ENCODE results near the gene CPNE8.

CPNE8 gene

DNA sequence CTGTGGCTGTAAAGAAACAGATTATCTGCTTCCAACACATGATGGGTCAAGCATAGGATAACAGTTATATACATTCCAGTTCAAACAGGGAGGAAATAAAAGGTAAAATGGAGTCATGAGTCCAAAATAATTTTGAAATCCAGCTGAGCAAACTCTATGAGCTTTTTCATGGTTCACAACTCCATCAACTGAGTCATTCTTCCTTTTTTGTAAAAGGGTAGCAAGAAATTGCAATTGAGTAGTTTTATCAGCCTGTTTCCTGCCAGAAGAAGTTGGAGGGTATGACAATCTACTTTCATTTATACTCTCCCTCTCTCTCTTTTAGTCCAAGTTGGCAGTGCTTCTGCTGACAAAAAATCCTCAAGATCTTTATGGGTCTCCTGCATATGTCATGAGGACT, 95.6 kb downstream of the CPNE8 start:
- Histone ChIP-seq H3K79me2 (ENCODE audit: low read length) (no peaks in the 10 kb centered on the region), H3K4me1 (ENCODE audit: low read length) (no peaks in the 10 kb centered on the region), H3K27ac (ENCODE audit: low read length) (no peak overlapping the region), H3F3A (ENCODE audit: insufficient read depth, low read length) (no peaks in the 10 kb centered on the region), H3K9me2 (replicated peaks; ENCODE audit: insufficient read depth, low read length) (no peaks in the 10 kb centered on the region), H3K9me3 (replicated peaks; ENCODE audit: insufficient read depth, low read length) (no peaks in the 10 kb centered on the region), H3K4me2 (ENCODE audit: low read depth, low read length) (no peak overlapping the region), H3K36me3 (replicated peaks; ENCODE audit: insufficient read depth, low read length) (no peaks in the 10 kb centered on the region), H3K4me3 (ENCODE audit: low read length) (no peak overlapping the region), H2AFZ (ENCODE audit: low read length) (no peak overlapping the region), H4K20me1 (ENCODE audit: insufficient read depth, low read length) (no peaks in the 10 kb centered on the region), H3K27me3 (replicated peaks; ENCODE audit: insufficient read depth, low read length) (no peaks in the 10 kb centered on the region), H3K9ac (ENCODE audit: low read length) (no peak overlapping the region)
- DNase-seq = no peak
- no peak for TF ChIP-seq EZH2phosphoT487 (IDR thresholded peaks at IDR 0.05; ENCODE audit: low read length)
- no peak for TF ChIP-seq CTCF (IDR thresholded peaks at IDR 0.05; ENCODE audit: low read length)
- TF ChIP-seq EZH2 (optimal IDR thresholded peaks at IDR 0.05; ENCODE audit: low read depth, low read length) = no peak

DNA sequence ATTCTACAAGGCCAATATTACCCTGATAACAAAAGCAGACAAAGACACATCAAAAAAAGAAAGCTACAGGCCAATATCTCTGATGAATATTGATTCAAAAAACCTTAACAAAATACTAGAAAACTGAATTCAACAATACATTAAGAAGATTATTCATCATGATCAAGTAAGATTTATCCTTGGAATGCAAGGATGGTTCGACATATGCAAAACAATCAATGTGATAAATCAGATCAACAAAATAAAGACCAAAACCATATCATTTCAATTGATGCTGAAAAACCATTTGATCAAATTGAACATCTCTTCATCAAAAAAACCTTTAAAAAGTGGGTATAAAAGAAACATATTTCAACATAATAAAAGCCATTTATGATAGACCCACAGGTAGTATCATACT, 117.3 kb downstream of the CPNE8 start:
- no peak overlapping the region for H2AFZ ChIP-seq (ENCODE audit: low read length)
- H3K9ac ChIP-seq (ENCODE audit: low read length) = no peak overlapping the region
- no peak overlapping the region for H3K4me3 ChIP-seq (ENCODE audit: low read length)
- H3K27ac ChIP-seq (ENCODE audit: low read length) = no peak overlapping the region
- TF ChIP-seq CTCF (IDR thresholded peaks at IDR 0.05; ENCODE audit: low read length) (no peak), EZH2phosphoT487 (IDR thresholded peaks at IDR 0.05; ENCODE audit: low read length) (no peak), EZH2 (optimal IDR thresholded peaks at IDR 0.05; ENCODE audit: low read depth, low read length) (no peak)
- no peaks in the 10 kb centered on the region for H3K9me3 ChIP-seq (replicated peaks; ENCODE audit: insufficient read depth, low read length)
- no peaks in the 10 kb centered on the region for H4K20me1 ChIP-seq (ENCODE audit: insufficient read depth, low read length)
- no peaks in the 10 kb centered on the region for H3K9me2 ChIP-seq (replicated peaks; ENCODE audit: insufficient read depth, low read length)
- H3K4me1 ChIP-seq (ENCODE audit: low read length) = no peaks in the 10 kb centered on the region
- no peaks in the 10 kb centered on the region for H3K79me2 ChIP-seq (ENCODE audit: low read length)
- no peaks in the 10 kb centered on the region for H3K27me3 ChIP-seq (replicated peaks; ENCODE audit: insufficient read depth, low read length)
- no peak for DNase-seq
- H3F3A ChIP-seq (ENCODE audit: insufficient read depth, low read length) = no peaks in the 10 kb centered on the region
- no peaks in the 10 kb centered on the region for H3K36me3 ChIP-seq (replicated peaks; ENCODE audit: insufficient read depth, low read length)
- no peak overlapping the region for H3K4me2 ChIP-seq (ENCODE audit: low read depth, low read length)

- no peaks in the 10 kb centered on the region for H3K9me3 ChIP-seq (replicated peaks; ENCODE audit: insufficient read depth, low read length)
Measured at GRCh38 chr12:38785381-38785780, 120.0 kb downstream of the CPNE8 start.

More at GRCh38 chr12:38785381-38785780, 120.0 kb downstream of the CPNE8 start:
- no peak for DNase-seq
- no peaks in the 10 kb centered on the region for H3K79me2 ChIP-seq (ENCODE audit: low read length)
- no peaks in the 10 kb centered on the region for H4K20me1 ChIP-seq (ENCODE audit: insufficient read depth, low read length)
- no peak overlapping the region for H2AFZ ChIP-seq (ENCODE audit: low read length)
- H3K36me3 ChIP-seq (replicated peaks; ENCODE audit: insufficient read depth, low read length) = no peaks in the 10 kb centered on the region
- no peak overlapping the region for H3K9ac ChIP-seq (ENCODE audit: low read length)
- H3K9me2 ChIP-seq (replicated peaks; ENCODE audit: insufficient read depth, low read length) = no peaks in the 10 kb centered on the region
- H3K4me2 ChIP-seq (ENCODE audit: low read depth, low read length) = no peak overlapping the region
- H3K4me1 ChIP-seq (ENCODE audit: low read length) = 0 out of 2 replicates have a peak, but pooled peaks cover 5% of the 10 kb centered on the region
- no peak overlapping the region for H3K27ac ChIP-seq (ENCODE audit: low read length)
- TF ChIP-seq CTCF (IDR thresholded peaks at IDR 0.05; ENCODE audit: low read length) = no peak
- H3K4me3 ChIP-seq (ENCODE audit: low read length) = no peak overlapping the region
- no peaks in the 10 kb centered on the region for H3F3A ChIP-seq (ENCODE audit: insufficient read depth, low read length)
- H3K27me3 ChIP-seq (replicated peaks; ENCODE audit: insufficient read depth, low read length) = no peaks in the 10 kb centered on the region
